GM23248 (cell line): ENCODE results near the gene AP3S1. TPM values are rescaled to one million over a fixed set of nuclear protein-coding genes. Genes with fewer than 3 reads are reported as not detected.

Experiments
- DNase-seq: peaks from one replicate; pipeline ENCODE4 v3.0.0-alpha.2; 2015
- H2AFZ ChIP-seq: fragments of 200-600 bp; sonication (generic); 2 replicates; pipeline ENCODE4 v1.6.1; 2016; ENCODE audit warnings: antibody characterized with exemption
- H3F3A ChIP-seq: fragments of 200-600 bp; sonication (generic); 2 replicates; pipeline ENCODE4 v1.6.1; 2016; ENCODE audit warnings: mild to moderate bottlenecking, antibody characterized with exemption, mixed run types; ENCODE audit not compliant: insufficient read depth
- H3K27ac ChIP-seq: fragments of 200-600 bp; sonication (generic); 2 replicates; pipeline ENCODE4 v1.5.1; 2016; ENCODE audit warnings: mild to moderate bottlenecking
- H3K27me3 ChIP-seq: fragments of 200-600 bp; sonication (generic); replicated peaks from 2 replicates; pipeline ENCODE4 v1.6.1; 2016; ENCODE audit warnings: mild to moderate bottlenecking; ENCODE audit not compliant: insufficient read depth
- H3K36me3 ChIP-seq: fragments of 200-600 bp; sonication (generic); 2 replicates; pipeline ENCODE4 v1.6.1; 2016; ENCODE audit warnings: low read depth, mild to moderate bottlenecking
- H3K4me1 ChIP-seq: fragments of 200-600 bp; sonication (generic); 2 replicates; pipeline ENCODE4 v1.6.1; 2016; ENCODE audit warnings: mild to moderate bottlenecking; ENCODE audit not compliant: insufficient read depth
- H3K4me2 ChIP-seq: fragments of 200-600 bp; sonication (generic); one replicate; pipeline ENCODE4 v1.6.1; 2016; ENCODE audit warnings: mild to moderate bottlenecking; ENCODE audit not compliant: unreplicated experiment
- H3K4me3 ChIP-seq: fragments of 200-600 bp; sonication (generic); 2 replicates; pipeline ENCODE4 v1.5.1; 2016; ENCODE audit warnings: mild to moderate bottlenecking
- H3K79me2 ChIP-seq: fragments of 200-600 bp; sonication (generic); 2 replicates; pipeline ENCODE4 v1.6.1; 2016; ENCODE audit warnings: mild to moderate bottlenecking; ENCODE audit not compliant: insufficient read depth
- H3K9ac ChIP-seq: fragments of 200-600 bp; sonication (generic); 2 replicates; pipeline ENCODE4 v1.6.1; 2016; ENCODE audit warnings: mild to moderate bottlenecking
- H3K9me2 ChIP-seq: fragments of 200-600 bp; sonication (generic); 2 replicates; pipeline ENCODE4 v1.6.1; 2016; ENCODE audit warnings: mixed run types, mild to moderate bottlenecking, moderate library complexity; ENCODE audit not compliant: insufficient read depth
- H3K9me3 ChIP-seq: fragments of 200-600 bp; sonication (generic); one replicate; pipeline ENCODE4 v1.6.1; 2017; ENCODE audit warnings: low read depth
- H4K20me1 ChIP-seq: fragments of 200-600 bp; sonication (generic); 2 replicates; pipeline ENCODE4 v1.6.0; 2016; ENCODE audit not compliant: insufficient read depth
- EZH2 ChIP-seq: fragments of 200-600 bp; sonication (generic); IDR thresholded peaks from 2 replicates; pipeline ENCODE4 v1.6.1; 2018; ENCODE audit warnings: antibody characterized with exemption, mild to moderate bottlenecking; ENCODE audit not compliant: insufficient read depth, poor library complexity, severe bottlenecking
- EZH2phosphoT487 ChIP-seq: fragments of 200-600 bp; sonication (generic); IDR thresholded peaks from 2 replicates; pipeline ENCODE4 v1.6.1; 2018; ENCODE audit warnings: antibody characterized with exemption, moderate library complexity, mild to moderate bottlenecking, low read depth; ENCODE audit not compliant: insufficient read depth
- WGBS, 2 experiments: methylation state at CpG; one replicate each; pipeline ENCODE4 v1.1.6; 2015 to 2017; ENCODE audit warnings: low lambda C conversion rate in 2 of 2, low coverage in 1 of 2; ENCODE audit errors: missing lambda C conversion rate in 2 of 2; 5-methylcytosine and 5-hydroxymethylcytosine counted together
- in situ Hi-C: fragments of 300-500 bp; cut with MboI; formaldehyde crosslinking; loops from 2 replicates; pipeline ENCODE4 v1.15.0; 2020
- polyA plus RNA-seq: library from polyadenylated mRNA; unstranded; fragments of >200 nt; fragmentation: Nextera tagmentation; extraction: Ambion mirVana; gene quantifications from 2 replicates; pipeline ENCODE4 v1.2.1, GENCODE V29; 2016
- total RNA-seq: library from RNA; depleted of rRNA; stranded (reverse); fragments of >200 nt; shearing (Covaris generic); gene quantifications from 2 replicates; pipeline ENCODE4 v1.2.3, GENCODE V29; 2014

The AP3S1 gene
- total and polyA plus RNA-seq, 2 experiments from 2014 or later = 303 to 430 TPM

DNA sequence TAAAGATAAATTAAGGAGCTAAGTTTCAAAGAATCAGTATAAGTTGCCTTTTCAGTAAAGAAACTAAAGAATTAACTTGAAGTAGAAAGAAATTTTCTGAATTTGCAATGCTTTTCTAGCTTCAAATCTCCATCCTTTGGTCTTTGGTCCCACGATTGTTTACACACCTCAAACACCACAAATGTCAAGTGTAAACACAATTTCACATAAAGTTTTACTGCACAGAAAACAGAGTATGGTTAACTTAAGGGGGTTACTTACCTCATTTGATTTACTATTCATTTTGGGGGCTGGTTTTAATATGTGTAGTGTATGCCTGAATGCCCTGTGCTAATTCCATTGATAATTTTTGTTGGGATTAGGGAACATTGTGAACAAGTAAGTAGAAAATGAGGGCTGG, 29.4 kb upstream of the AP3S1 start:
- no peak for DNase-seq
- Histone ChIP-seq H3K9me2 (no peaks in the 10 kb centered on the region), H3K4me1 (peaks cover 12% of the 10 kb centered on the region), H3K9ac (no peak overlapping the region), H3K4me3 (no peak overlapping the region), H3K27ac (no peak overlapping the region), H3F3A (peaks cover 14% of the 10 kb centered on the region), H3K27me3 (peaks cover 16% of the 10 kb centered on the region), H4K20me1 (no peaks in the 10 kb centered on the region), H3K79me2 (no peaks in the 10 kb centered on the region), H3K4me2 (no peak overlapping the region), H3K9me3 (no peaks in the 10 kb centered on the region), H3K36me3 (no peaks in the 10 kb centered on the region), H2AFZ (no peak overlapping the region)
- in situ Hi-C loops = no loop called here
- 81 to 85% methylated on average over 1 of the region's 1 CpG for WGBS, 2 experiments
- TF ChIP-seq EZH2phosphoT487 = no peak
- TF ChIP-seq EZH2 = no peak

DNA sequence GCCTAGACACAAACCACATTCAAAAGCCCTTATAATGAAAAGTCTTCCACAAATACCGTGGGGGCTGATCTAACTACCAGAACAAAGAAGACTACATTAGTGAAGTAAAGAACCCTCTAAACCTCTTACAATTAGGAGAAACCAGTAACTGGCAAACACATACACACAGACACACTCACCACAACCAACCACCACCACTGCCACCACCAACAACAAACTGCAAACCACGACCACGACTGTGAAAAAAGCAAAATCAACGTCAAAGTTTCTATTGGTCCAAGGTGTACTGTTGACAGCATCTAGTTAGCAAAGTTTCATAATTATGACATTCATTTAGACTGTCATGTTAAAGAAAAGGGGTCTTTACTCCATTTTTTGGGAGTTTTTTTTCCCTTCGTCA, 28.0 kb upstream of the AP3S1 start:
- Histone ChIP-seq H3K9me2 (no peaks in the 10 kb centered on the region), H3K36me3 (no peaks in the 10 kb centered on the region), H3K9me3 (no peaks in the 10 kb centered on the region), H3K4me1 (peaks cover 12% of the 10 kb centered on the region), H3K9ac (no peak overlapping the region), H3K27ac (no peak overlapping the region), H3K4me2 (no peak overlapping the region), H3K4me3 (no peak overlapping the region), H2AFZ (no peak overlapping the region), H3K79me2 (no peaks in the 10 kb centered on the region), H3F3A (peaks cover 14% of the 10 kb centered on the region), H4K20me1 (no peaks in the 10 kb centered on the region), H3K27me3 (peaks cover 16% of the 10 kb centered on the region)
- TF ChIP-seq EZH2phosphoT487 (no peak), EZH2 (no peak)
- in situ Hi-C loops = no loop called here
- DNase-seq = no peak
- WGBS, 2 experiments = 97 to 98% methylated on average over 5 of the region's 5 CpGs

DNA sequence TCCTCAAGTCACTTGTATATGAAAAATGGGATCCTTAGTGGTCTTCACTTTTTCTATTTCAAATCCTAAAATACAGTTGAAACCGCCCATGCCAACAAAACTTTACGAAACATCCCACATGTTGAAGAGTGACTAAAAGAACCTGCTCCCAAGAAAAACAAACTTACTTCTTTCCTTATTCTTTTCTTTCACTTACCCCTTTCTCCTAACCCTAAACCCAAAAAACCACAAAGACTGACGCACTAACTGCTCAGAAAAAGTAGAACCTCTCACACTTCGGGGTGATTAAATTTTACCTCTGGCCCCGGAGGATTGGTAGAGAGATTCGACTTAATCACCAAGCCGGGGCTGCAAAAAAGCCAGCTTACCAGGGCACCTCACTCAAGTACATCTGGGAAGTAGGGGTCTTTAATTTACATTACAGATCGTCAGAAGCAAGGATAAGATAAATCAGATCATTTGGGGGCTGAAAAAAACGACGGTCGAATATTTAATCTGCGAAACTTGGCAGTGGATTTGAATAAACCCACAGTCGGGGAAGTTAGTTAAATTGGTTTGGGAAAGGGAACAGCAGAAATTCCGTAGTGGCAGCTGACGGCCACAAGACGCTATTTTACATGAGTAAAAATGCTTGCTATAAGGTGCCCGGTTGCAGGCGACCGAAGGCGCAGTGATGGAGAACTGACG, 26.6 kb upstream of the AP3S1 start:
- H3K9me3 ChIP-seq = no peaks in the 10 kb centered on the region
- H3K79me2 ChIP-seq = no peaks in the 10 kb centered on the region
- H3K27ac ChIP-seq = no peak overlapping the region
- H4K20me1 ChIP-seq = no peaks in the 10 kb centered on the region
- TF ChIP-seq EZH2 (no peak), EZH2phosphoT487 (no peak)
- H3K4me1 ChIP-seq = peaks cover 12% of the 10 kb centered on the region
- no peaks in the 10 kb centered on the region for H3K36me3 ChIP-seq
- 38 to 39% methylated on average over 21 of the region's 21 CpGs for WGBS, 2 experiments
- no peak overlapping the region for H3K9ac ChIP-seq
- peak overlapping the region; percentile 76 for H3K4me3 ChIP-seq
- no peaks in the 10 kb centered on the region for H3K9me2 ChIP-seq
- H3K4me2 ChIP-seq = peak overlapping the region; percentile 90
- peaks cover 9% of the 10 kb centered on the region for H3F3A ChIP-seq
- in situ Hi-C loops = no loop called here
- DNase-seq = no peak
- peaks cover 16% of the 10 kb centered on the region for H3K27me3 ChIP-seq
- peak overlapping the region; percentile 93 for H2AFZ ChIP-seq

DNA sequence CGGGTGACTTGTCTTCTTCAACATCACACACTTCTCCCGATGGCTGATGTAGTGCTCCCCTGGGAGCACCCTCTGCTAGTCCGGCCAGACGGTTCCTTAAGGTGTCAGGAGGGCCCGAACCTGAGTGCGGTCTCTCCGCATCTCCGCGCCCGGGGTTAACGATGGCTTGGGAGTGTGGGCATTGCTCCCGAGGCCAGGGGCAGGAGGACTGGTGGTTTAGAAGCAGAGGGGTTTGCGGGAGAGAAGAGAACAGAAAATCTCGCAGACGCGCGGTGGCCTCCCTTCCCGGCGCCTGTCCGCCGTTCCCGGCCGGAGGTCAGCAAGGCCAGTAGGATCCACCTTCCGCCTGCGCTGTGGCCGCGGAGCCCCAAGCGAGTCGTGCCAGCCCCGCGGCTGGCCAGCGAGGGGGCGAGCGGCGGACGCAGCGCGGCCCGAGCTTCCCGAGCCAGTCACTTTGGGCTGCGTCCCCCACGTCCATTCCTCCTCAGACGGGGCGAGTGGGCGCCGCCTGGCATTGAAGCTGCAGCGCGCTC, 26.0 kb upstream of the AP3S1 start:
- TF ChIP-seq EZH2 (peak; percentile 27), EZH2phosphoT487 (no peak)
- H3K4me3 ChIP-seq = peak overlapping the region; percentile 76
- no peaks in the 10 kb centered on the region for H4K20me1 ChIP-seq
- WGBS, 2 experiments = 1 to 3% methylated on average over 25 to 38 of the region's 48 CpGs
- peaks cover 7% of the 10 kb centered on the region for H3K4me1 ChIP-seq
- H3K9me2 ChIP-seq = no peaks in the 10 kb centered on the region
- no peaks in the 10 kb centered on the region for H3K9me3 ChIP-seq
- H3K9ac ChIP-seq = peak overlapping the region; percentile 73; the same call in 1 of the 2 replicates
- in situ Hi-C loops = no loop called here
- peaks cover 16% of the 10 kb centered on the region for H3K27me3 ChIP-seq
- no peaks in the 10 kb centered on the region for H3K79me2 ChIP-seq
- H3K27ac ChIP-seq = no peak overlapping the region
- H3K36me3 ChIP-seq = no peaks in the 10 kb centered on the region
- peak overlapping the region; percentile 90 for H3K4me2 ChIP-seq
- H2AFZ ChIP-seq = peak overlapping the region; percentile 93
- DNase-seq = peak; percentile 32
- H3F3A ChIP-seq = peaks cover 3% of the 10 kb centered on the region; the same call in 1 of the 2 replicates
